ENCODE measurements around the gene DENND4B. TPM values are rescaled to one million over a fixed set of nuclear protein-coding genes. Genes with fewer than 3 reads are reported as not detected.

Gene DENND4B
- total and polyA plus RNA-seq, 9 of the 15 experiments (the other 6 are each of a cell fraction or from before 2014, with no cell fraction given) = 9.5 to 80.5 (median 23.1) TPM

DNA sequence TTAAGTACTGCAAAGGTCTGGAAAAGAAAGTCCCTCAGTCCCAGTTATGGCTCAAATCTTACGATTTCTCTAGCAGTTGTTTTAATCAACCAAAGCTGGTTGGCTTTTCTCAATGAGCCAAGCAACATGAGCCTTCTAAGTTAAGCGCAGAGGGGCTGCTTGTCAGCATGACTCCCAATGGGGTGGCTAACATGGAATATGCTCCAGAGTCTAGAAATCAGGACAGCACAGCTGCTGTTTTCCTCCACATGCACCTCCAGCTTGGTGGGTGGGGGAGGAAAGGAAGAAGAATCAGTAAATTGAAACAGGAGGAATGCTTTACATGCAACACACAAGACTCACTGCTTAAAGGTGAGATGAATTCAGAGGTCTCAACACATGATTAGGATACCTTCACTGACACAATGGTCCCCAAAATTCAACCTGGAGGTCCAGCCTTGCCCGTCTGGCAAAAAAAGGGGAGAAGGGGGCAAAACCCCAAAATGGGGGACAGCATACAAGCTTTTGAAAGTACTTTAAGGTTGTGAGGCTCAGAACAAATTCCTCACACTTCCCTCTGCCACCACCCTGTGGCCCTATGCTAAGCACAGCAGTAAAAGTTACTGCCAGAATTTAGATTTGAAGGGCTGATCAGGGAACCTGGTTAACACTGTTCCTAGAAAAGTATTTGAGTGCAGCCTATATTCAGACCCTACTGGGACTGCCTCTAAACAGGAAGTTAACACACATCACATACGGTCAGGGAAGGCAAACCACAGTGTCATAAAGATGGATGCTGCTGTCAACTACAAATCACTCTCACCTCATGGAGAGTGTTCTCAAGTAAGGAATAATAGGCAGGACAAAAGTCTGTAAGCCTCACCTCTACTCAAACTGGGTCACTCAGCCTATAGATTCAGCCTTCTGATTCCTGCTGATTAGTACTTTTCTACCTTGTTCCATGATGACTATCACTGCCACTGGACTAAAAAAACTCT is 26.4 kb downstream of the DENND4B start (continued):
- TF ChIP-seq E2F8 (IDR thresholded peaks at IDR 0.05; ENCODE audit: low read depth, partially characterized antibody) (no peak), MED1 (CRISPR knock-in tag; IDR thresholded peaks at IDR 0.05; ENCODE audit: borderline replicate concordance) (no peak), ID3 (CRISPR knock-in tag; IDR thresholded peaks at IDR 0.05) (no peak), ID3 (tag; IDR thresholded peaks at IDR 0.05) (no peak), ZNF134 (CRISPR knock-in tag; conservative IDR thresholded peaks at IDR 0.05) (no peak), ARID1B (IDR thresholded peaks at IDR 0.05) (peak; percentile 48), HSF4 (CRISPR knock-in tag; IDR thresholded peaks at IDR 0.05; ENCODE audit: borderline replicate concordance) (no peak), ZNF232 (CRISPR knock-in tag; IDR thresholded peaks at IDR 0.05) (no peak), PHB2 (IDR thresholded peaks at IDR 0.05; ENCODE audit: low read depth) (no peak), GATAD2B (IDR thresholded peaks at IDR 0.05; ENCODE audit: borderline replicate concordance) (no peak), FOXO4 (CRISPR knock-in tag; IDR thresholded peaks at IDR 0.05) (no peak), KAT7 (CRISPR knock-in tag; IDR thresholded peaks at IDR 0.05; ENCODE audit: borderline replicate concordance) (no peak), KDM5B (IDR thresholded peaks at IDR 0.05; ENCODE audit: insufficient replicate concordance, low read depth, low read length) (no peak), ATF7 (IDR thresholded peaks at IDR 0.05) (0 out of 2 replicates have a peak, but pooled peaks have one; percentile 30), ZKSCAN1 (IDR thresholded peaks at IDR 0.05; ENCODE audit: low read depth, low read length) (no peak), HBP1 (CRISPR knock-in tag; IDR thresholded peaks at IDR 0.05) (no peak)
- TF ChIP-seq, protein P1, sequence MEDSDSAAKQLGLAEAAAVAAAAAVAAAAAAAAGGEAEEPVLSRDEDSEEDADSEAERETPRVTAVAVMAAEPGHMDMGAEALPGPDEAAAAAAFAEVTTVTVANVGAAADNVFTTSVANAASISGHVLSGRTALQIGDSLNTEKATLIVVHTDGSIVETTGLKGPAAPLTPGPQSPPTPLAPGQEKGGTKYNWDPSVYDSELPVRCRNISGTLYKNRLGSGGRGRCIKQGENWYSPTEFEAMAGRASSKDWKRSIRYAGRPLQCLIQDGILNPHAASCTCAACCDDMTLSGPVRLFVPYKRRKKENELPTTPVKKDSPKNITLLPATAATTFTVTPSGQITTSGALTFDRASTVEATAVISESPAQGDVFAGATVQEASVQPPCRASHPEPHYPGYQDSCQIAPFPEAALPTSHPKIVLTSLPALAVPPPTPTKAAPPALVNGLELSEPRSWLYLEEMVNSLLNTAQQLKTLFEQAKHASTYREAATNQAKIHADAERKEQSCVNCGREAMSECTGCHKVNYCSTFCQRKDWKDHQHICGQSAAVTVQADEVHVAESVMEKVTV (CRISPR knock-in tag; IDR thresholded peaks at IDR 0.05) = peak; percentile 25; the same call in 1 of the 2 replicates

Data from K562 (cell line).